WI38 (cell line): Measurements from ENCODE around the gene DNAH8.

Experiments used
- H3K4me3 ChIP-seq: 2 replicates; pipeline ENCODE4 v1.5.1; 2011; ENCODE audit warnings: low read depth, mild to moderate bottlenecking, control low read depth, low read length
- CTCF ChIP-seq: IDR thresholded peaks from 2 replicates; pipeline ENCODE4 v1.5.1; 2012; ENCODE audit warnings: low read depth, mild to moderate bottlenecking, control low read depth, low read length

Gene DNAH8

GRCh38 chr6:38818691-38819090 is 103.6 kb downstream of the DNAH8 start:
- H3K4me3 ChIP-seq: no peak overlapping the region
- no peak for TF ChIP-seq CTCF

GRCh38 chr6:38822963-38823362 is 107.9 kb downstream of the DNAH8 start:
- H3K4me3 ChIP-seq: no peak overlapping the region
- TF ChIP-seq CTCF: no peak

GRCh38 chr6:38824243-38824894 is 109.3 kb downstream of the DNAH8 start:
- TF ChIP-seq CTCF: no peak

GRCh38 chr6:38827024-38827423 is 111.9 kb downstream of the DNAH8 start:
- H3K4me3 ChIP-seq: no peak overlapping the region
- TF ChIP-seq CTCF: no peak

More at GRCh38 chr6:38824243-38824894, 109.3 kb downstream of the DNAH8 start:
- H3K4me3 ChIP-seq: no peak overlapping the region

- no peak for TF ChIP-seq CTCF
- no peak overlapping the region for H3K4me3 ChIP-seq
Measured at GRCh38 chr6:38831865-38832264, 116.8 kb downstream of the DNAH8 start.

- TF ChIP-seq CTCF: no peak
- no peak overlapping the region for H3K4me3 ChIP-seq
Measured at GRCh38 chr6:38833320-38833719, 118.2 kb downstream of the DNAH8 start.

- no peak for TF ChIP-seq CTCF
- H3K4me3 ChIP-seq: no peak overlapping the region
Measured at GRCh38 chr6:38836585-38836984, 121.5 kb downstream of the DNAH8 start.
